ENCODE results near the gene ZNF33B. TPM values are rescaled to one million over a fixed set of nuclear protein-coding genes. Genes with fewer than 3 reads are reported as not detected.

The ZNF33B gene
- 10 to 100 TPM; 38.2 to 39.6 TPM for total RNA-seq

DNA sequence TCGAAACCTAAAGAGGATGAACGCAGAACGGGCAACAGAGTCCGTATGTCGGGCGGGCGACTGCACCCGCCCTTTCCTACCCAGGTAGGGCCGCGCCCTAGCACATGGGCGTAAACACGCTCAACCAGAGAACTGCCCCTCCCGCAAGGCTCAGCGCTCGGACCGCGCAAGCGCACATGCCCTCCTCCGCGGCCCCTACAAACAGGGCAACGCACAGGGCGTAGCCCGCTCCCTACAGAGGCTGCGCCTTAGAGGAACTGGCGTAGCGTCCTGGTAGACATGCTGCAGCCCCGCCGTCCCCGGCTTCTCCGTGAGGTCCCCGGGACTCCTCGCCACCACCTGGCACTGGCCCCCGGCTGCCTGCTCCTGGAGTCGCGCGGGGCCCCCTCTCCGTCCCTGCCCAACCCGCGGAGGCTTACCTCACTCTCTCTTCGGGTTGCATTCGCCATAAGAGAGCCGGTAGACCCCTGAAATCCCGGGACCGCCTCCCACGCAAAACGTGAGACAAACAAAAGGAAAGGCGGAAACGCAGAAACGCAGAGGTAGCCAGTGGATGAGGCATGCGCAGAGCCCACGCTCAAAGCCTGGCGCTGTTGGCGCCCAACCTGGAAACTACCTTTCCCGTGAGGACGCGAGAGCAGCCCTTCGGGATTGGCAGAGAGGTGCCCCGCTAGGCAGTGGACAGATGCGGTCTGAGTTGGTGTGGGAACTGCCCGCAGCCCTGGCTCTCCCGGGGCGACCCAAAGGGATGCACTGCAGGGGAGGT is at the start of gene ZNF33B:
TSS of gene ZNF33B (minus strand) at position 516 of the 766 bp plus-strand sequence. CDS start 1,642 bp downstream, outside the sequence.

Other genes starting within 250 kb of the ZNF33B start
- 10 to 100 TPM; 15.8 to 15.9 TPM for gene BMS1, start 144.2 kb upstream of the ZNF33B start, total RNA-seq